ACC112 (cell line): ENCODE data around the gene GDF7.

ENCODE experiments used
- H2AFZ ChIP-seq: fragments of 200-600 bp; sonication (generic); one replicate; pipeline ENCODE4 v1.6.0; 2017; ENCODE audit warnings: antibody characterized with exemption, low read length; ENCODE audit not compliant: unreplicated experiment
- H3K27ac ChIP-seq: fragments of 200-600 bp; sonication (generic); 2 replicates; pipeline ENCODE4 v1.5.1; 2014; ENCODE audit warnings: low read depth, mild to moderate bottlenecking, antibody characterized with exemption, low read length, moderate library complexity
- H3K27me3 ChIP-seq: fragments of 200-600 bp; sonication (generic); 2 replicates; pipeline ENCODE4 v1.6.1; 2014; ENCODE audit warnings: mild to moderate bottlenecking, antibody characterized with exemption, low read length, moderate library complexity, mixed read lengths; ENCODE audit not compliant: insufficient read depth
- H3K36me3 ChIP-seq: fragments of 200-600 bp; sonication (generic); 2 replicates; pipeline ENCODE4 v1.6.1; 2016; ENCODE audit warnings: mild to moderate bottlenecking, antibody characterized with exemption, low read length, moderate library complexity, mixed read lengths; ENCODE audit not compliant: insufficient read depth
- H3K4me1 ChIP-seq: fragments of 200-600 bp; sonication (generic); one replicate; pipeline ENCODE4 v1.6.1; 2016; ENCODE audit warnings: low read length, mixed read lengths; ENCODE audit not compliant: insufficient read depth, unreplicated experiment, control insufficient read depth
- H3K4me3 ChIP-seq: fragments of 200-600 bp; sonication (generic); 2 replicates; pipeline ENCODE4 v1.5.1; 2014; ENCODE audit warnings: mild to moderate bottlenecking, low read depth, low read length
- H3K79me2 ChIP-seq: fragments of 200-600 bp; sonication (generic); one replicate; pipeline ENCODE4 v1.6.0; 2016; ENCODE audit warnings: low read length; ENCODE audit not compliant: control insufficient read depth, unreplicated experiment, insufficient read depth

GDF7 gene

DNA sequence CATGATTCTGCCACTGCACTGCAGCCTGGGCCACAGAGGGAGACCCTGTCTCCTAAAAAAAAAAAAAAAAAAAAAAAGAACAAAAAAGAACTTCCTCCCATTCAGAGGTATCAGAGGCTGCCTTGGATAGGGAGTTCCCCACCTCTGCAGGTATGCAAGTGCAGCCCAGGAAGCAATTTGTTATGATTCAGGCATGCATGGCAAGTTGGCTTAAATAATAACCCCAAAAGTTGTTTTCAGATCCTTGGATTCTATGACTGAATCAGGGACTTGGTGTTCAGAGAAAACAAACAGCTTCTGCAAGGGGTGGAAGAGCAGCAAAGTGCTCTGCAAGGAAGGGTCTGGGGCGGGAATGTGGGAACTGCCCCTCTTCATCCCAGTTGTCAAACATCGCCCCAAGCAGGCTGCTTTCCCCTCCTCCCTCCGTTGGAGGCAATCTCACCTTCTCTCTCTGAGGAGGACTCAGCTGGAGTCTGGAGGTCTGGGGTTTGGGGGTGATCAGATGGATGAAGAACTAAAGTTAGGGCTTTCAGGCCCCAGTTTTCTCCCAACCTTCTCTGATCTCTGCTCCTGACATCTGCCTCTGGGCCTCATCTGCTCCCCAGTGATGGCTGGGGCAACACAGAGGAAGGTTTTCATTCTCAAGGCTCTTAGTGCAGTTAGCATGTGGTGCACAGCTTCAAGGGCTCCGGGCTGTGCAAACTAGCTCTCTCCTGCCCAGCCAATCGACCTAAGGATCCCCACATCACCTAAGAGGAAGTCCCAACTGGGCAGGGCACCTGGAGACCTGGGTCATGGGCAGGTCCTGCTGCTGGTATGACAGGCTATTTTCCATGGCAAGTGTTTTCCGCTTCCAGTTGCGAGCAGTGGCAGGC lies 3.5 kb upstream of the GDF7 start:
- H3K36me3 ChIP-seq, result no peaks in the 10 kb centered on the region
- H3K4me1 ChIP-seq, result no peaks in the 10 kb centered on the region
- peaks cover 80% of the 10 kb centered on the region for H3K27me3 ChIP-seq
- H3K79me2 ChIP-seq, result no peaks in the 10 kb centered on the region
- no peak overlapping the region for H2AFZ ChIP-seq
- H3K27ac ChIP-seq, result no peak overlapping the region
- H3K4me3 ChIP-seq, result no peak overlapping the region

DNA sequence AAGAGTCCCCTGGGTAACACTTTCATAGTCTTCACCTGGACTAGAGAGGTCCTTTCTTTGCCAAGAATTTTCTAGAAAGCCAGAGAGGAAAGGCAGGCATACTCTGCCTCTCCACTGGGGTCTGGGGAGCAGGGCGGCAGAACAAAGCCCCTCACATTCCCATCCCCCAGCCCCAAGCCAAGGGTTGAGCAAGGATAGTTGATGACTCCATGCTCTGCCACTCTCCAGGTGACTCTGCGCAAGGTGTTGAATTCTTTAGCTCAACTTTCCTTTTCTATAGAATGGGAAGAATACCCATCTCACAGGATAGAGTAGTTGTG lies 2.9 kb upstream of the GDF7 start:
- Histone ChIP-seq H3K36me3 (no peaks in the 10 kb centered on the region), H2AFZ (no peak overlapping the region), H3K27me3 (peaks cover 78% of the 10 kb centered on the region), H3K27ac (no peak overlapping the region), H3K4me1 (no peaks in the 10 kb centered on the region), H3K79me2 (no peaks in the 10 kb centered on the region), H3K4me3 (no peak overlapping the region)

DNA sequence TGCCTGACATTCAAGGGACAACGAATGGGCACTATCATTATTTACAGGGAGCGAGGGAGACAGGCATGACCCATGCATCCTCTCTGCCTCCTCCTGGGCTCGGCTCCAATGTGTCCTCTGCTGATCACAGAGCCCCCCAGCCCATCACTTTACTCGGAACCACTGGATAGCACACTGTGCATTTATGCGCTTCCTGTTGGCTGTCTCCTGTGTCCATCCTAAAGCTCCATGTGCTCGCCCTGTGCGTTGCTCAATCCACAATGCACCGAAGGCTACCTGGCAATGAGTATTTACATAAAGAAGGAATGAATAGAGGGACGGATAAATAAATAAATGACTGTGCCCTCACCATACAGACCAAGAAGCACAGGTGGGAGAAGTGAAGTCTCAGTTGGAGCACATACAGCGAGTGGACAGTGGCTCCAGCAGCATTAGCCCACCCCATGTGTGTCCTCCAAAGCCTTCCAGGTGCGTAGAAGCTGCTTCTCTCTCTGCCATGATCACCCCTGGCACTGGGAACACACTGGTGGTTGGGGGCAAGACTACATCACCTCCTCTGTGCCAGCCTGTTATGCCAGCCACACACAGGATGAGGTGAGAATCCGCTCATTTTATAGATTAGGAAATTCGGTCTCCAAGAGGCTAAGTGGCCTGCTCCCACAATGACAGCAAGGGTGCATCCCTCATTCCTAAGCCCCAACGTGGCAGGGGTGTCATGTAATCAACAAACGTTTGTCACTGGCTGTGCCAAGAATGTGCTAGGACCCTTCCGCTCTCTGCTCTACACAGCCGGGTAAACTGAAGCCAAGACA lies 2.3 kb upstream of the GDF7 start:
- Histone ChIP-seq H3K27ac (no peak overlapping the region), H3K79me2 (no peaks in the 10 kb centered on the region), H3K4me3 (no peak overlapping the region), H3K27me3 (peaks cover 72% of the 10 kb centered on the region), H3K36me3 (no peaks in the 10 kb centered on the region), H3K4me1 (no peaks in the 10 kb centered on the region), H2AFZ (no peak overlapping the region)

DNA sequence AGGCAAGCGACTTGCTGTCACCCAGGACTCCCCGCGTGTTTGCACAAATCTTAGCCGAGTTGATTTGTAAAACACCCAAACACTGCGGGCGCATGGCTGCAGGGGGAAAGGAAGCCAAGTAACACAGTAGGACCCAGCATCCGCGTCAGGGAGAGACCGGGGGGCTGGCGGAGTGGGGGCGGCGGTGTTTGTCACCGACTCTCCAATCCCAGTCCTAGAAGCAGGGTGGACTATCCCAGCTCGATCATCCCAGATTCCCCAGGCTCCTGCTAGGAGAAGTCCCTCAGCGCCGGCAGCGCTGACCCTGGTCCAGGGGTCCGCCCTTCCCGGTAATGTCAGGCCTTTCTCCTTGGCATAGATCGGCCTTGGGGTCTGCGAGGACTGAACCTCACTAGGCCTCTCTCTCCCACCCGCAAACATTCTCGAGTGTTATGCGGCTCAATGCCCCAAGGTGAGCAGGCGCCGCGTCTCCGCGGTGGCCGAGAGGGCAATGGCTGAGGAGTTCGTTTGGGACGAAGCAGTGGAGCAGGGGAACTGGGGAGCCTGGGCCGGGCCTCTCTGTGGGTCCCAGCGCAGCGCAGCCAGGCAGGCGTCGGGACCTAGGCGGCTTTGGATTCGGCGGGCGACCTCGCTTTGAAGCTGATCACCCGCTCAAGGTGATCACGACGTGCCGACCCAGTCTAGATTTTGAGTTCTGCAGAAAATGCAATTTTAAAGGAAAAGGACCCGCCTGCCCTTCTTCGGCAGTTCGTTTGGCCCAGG lies 1.5 kb upstream of the GDF7 start:
- H3K4me3 ChIP-seq, result peak overlapping the region; percentile 55
- H3K4me1 ChIP-seq, result no peaks in the 10 kb centered on the region
- H2AFZ ChIP-seq, result no peak overlapping the region
- H3K27ac ChIP-seq, result no peak overlapping the region
- no peaks in the 10 kb centered on the region for H3K79me2 ChIP-seq
- no peaks in the 10 kb centered on the region for H3K36me3 ChIP-seq
- peaks cover 66% of the 10 kb centered on the region for H3K27me3 ChIP-seq

DNA sequence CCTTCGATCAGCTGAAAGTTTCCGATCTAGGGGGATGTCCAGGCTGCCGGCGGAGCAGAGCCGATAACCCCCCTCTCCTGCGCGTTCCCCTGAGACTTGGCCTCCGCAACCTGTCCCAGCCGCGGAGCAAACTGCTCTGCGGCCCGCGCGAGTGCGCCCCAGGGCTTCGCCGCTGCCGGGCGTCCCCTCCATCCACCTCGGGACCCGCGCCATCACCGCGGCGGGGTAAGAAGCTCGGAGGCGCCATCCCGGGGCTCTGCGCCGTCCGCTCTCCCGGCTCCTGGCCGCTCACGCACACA lies 990 bp upstream of the GDF7 start:
- no peak overlapping the region for H3K27ac ChIP-seq
- peak overlapping the region; percentile 55 for H3K4me3 ChIP-seq
- H3K27me3 ChIP-seq, result peaks cover 66% of the 10 kb centered on the region
- H2AFZ ChIP-seq, result peak overlapping the region; percentile 32
- H3K79me2 ChIP-seq, result no peaks in the 10 kb centered on the region
- H3K4me1 ChIP-seq, result no peaks in the 10 kb centered on the region
- no peaks in the 10 kb centered on the region for H3K36me3 ChIP-seq

DNA sequence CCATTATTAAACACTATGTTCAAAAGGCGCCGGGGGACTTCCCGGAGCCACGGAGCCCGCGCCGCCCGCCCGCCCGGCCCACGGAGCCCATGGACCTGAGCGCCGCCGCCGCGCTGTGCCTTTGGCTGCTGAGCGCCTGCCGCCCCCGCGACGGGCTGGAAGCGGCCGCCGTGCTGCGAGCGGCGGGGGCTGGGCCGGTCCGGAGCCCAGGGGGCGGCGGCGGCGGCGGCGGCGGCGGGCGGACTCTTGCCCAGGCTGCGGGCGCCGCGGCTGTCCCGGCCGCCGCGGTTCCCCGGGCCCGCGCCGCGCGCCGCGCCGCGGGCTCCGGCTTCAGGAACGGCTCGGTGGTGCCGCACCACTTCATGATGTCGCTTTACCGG lies 197 bp downstream of the GDF7 start:
- H3K4me3 ChIP-seq, result peak overlapping the region; percentile 65
- H3K4me1 ChIP-seq, result no peaks in the 10 kb centered on the region
- H3K79me2 ChIP-seq, result no peaks in the 10 kb centered on the region
- peaks cover 63% of the 10 kb centered on the region for H3K27me3 ChIP-seq
- H3K36me3 ChIP-seq, result no peaks in the 10 kb centered on the region
- no peak overlapping the region for H3K27ac ChIP-seq
- no peak overlapping the region for H2AFZ ChIP-seq

DNA sequence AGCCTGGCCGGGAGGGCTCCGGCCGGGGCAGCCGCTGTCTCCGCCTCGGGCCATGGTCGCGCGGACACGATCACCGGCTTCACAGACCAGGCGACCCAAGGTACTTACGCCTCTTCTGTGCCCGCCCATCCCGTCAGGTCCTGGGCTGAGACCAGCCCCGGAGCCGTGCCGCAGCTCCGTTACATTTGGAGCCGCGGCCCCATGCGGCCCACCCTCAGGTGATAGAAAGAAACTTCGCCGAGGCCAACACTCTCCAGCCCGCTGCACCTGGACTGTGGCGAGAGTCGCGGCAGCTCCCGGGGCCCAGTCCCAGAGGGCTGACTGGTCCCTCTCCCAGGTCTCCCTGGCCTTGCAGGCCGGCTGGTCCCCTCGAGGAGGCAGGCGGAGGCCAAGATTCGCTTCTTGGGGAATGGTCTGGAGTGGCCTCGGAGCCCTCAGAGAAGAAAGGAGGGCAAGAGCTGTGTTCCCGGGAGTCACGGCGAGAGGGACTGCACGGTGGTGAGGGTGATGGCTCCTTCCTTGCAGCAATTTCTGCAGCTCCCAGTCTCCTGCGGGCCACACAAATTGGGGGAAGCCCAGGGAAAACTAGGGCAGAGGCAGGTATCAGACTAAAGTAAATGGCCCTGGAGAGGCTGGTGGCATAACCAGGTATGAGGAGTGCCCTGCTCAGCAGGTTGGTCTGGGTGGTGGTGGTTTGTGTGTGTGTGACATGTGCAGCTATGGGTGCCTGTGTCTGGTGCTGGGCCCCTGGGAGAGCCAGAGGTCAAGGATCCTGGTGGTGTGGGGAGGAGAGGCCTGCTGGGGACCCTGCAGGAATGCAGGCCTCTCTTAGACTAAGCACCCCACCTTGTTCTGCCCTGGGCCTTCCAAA lies 822 bp downstream of the GDF7 start:
- H3K27ac ChIP-seq, result no peak overlapping the region
- no peaks in the 10 kb centered on the region for H3K4me1 ChIP-seq
- H3K36me3 ChIP-seq, result no peaks in the 10 kb centered on the region
- H2AFZ ChIP-seq, result no peak overlapping the region
- H3K79me2 ChIP-seq, result no peaks in the 10 kb centered on the region
- H3K27me3 ChIP-seq, result peaks cover 57% of the 10 kb centered on the region
- peak overlapping the region; percentile 65 for H3K4me3 ChIP-seq

DNA sequence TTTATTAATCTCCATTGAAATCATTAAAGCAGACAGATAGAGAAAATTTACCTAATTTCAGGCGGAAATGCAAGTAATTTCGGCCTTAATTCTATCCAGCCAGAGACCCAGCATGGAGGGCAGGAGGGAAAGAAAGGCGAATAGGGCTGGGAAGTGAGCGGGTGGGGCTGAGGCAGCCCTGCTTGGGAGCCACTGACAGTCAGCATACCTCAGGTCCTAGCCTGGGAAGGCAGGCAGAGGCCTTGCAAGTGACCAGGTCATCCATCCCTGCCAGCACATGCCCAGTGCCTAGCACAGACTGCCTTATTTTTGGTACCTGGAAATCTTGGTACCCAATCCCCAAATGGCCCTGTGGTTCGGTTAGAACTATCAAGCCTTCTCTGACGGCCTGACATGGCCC lies 1.5 kb downstream of the GDF7 start:
- peaks cover 52% of the 10 kb centered on the region for H3K27me3 ChIP-seq
- no peaks in the 10 kb centered on the region for H3K4me1 ChIP-seq

DNA sequence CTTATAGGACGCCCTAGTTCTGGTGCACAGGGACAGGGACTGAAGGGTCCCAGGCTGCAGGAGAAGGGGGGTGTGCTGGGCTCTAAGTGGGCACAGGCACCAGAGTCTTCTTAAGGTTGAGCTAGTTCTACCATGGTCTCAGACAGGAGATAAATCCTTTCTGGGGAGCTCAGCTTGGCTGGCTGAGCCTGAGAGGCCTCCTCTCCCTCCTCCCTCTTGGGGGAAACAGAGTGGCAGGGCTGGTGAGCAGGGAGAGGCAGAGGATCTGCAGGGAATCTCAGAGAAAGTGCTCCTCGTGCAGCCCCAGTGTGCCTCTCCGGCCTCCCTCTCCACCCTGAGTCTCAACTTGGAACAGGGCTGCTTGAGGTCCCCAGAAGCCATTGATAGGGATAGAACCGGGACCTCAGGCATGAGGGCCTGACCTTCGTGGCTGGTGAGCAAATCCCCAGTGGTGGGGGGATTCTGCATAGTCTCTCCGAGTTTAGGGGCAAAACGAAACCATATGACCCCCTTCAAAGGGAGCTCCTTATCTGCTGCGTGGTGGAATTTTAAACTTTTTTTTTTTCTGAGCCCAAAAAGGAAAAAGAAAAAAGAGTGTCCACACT lies 2.0 kb downstream of the GDF7 start:
- no peaks in the 10 kb centered on the region for H3K79me2 ChIP-seq
- H3K4me1 ChIP-seq, result no peaks in the 10 kb centered on the region
- no peak overlapping the region for H2AFZ ChIP-seq
- peaks cover 47% of the 10 kb centered on the region for H3K27me3 ChIP-seq
- H3K27ac ChIP-seq, result no peak overlapping the region
- H3K4me3 ChIP-seq, result no peak overlapping the region
- H3K36me3 ChIP-seq, result no peaks in the 10 kb centered on the region

More for the DNA sequence above, 1.5 kb downstream of the GDF7 start:
- Histone ChIP-seq H3K27ac (no peak overlapping the region), H2AFZ (no peak overlapping the region), H3K79me2 (no peaks in the 10 kb centered on the region), H3K36me3 (no peaks in the 10 kb centered on the region), H3K4me3 (no peak overlapping the region)
